ENCODE measurements around the gene HOXA7.

DNA sequence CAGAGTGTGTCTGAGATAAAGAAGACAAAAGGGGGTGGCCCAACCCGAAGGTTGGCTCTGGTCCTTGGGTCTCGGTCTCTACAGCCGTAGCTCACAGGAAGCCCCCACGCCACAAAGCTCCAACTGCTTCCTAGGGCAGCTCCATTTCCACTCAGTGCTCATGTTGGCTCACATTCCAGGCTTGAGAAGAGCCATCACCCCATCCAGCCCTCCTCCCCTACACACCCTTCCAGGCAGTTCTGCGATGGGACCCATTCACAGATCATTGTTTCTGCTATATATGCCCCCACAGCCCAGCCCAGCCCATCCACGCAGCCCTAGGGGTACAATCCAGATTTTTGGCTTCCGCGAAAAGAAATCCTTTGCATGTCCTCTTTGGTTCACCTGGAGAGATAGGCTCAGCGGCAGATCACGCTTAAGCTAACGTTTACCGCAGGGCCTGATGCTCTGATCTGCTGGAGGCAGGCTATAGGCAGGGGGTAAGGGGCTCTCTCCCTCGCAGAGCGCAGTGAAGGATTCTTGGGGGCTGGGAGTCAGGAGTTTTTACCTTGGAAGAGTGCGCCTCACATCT is 34.8 kb upstream of the HOXA7 start:
- TF ChIP-seq, protein P1, sequence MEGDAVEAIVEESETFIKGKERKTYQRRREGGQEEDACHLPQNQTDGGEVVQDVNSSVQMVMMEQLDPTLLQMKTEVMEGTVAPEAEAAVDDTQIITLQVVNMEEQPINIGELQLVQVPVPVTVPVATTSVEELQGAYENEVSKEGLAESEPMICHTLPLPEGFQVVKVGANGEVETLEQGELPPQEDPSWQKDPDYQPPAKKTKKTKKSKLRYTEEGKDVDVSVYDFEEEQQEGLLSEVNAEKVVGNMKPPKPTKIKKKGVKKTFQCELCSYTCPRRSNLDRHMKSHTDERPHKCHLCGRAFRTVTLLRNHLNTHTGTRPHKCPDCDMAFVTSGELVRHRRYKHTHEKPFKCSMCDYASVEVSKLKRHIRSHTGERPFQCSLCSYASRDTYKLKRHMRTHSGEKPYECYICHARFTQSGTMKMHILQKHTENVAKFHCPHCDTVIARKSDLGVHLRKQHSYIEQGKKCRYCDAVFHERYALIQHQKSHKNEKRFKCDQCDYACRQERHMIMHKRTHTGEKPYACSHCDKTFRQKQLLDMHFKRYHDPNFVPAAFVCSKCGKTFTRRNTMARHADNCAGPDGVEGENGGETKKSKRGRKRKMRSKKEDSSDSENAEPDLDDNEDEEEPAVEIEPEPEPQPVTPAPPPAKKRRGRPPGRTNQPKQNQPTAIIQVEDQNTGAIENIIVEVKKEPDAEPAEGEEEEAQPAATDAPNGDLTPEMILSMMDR (IDR thresholded peaks at IDR 0.05), result no peak
- TF ChIP-seq POLR2A (IDR thresholded peaks at IDR 0.05), result no peak
